Fibroblast of mammary gland (primary cell): ENCODE measurements around the gene CDK7.
A peak's percentile ranks its signal among the peaks of the same experiment; 100 is the strongest.
"Not testable (repeated sequence)": the region's sequence is repeated elsewhere in the genome, so short reads cannot be mapped to it uniquely, and the experiment has no call there.

ENCODE experiments used
- DNase-seq: peaks from one replicate; pipeline ENCODE4 v3.0.0-alpha.2; 2010; ENCODE audit warnings: low read depth
- H3K4me3 ChIP-seq: 2 replicates; pipeline ENCODE4 v1.5.1; 2011; ENCODE audit warnings: low read depth, mild to moderate bottlenecking, low read length, moderate library complexity; ENCODE audit not compliant: control insufficient read depth
- CTCF ChIP-seq: conservative IDR thresholded peaks from 2 replicates; pipeline ENCODE4 v1.5.1; 2011; ENCODE audit warnings: low read depth, low read length, inconsistent platforms; ENCODE audit not compliant: control insufficient read depth, insufficient read depth

CDK7 gene

GRCh38 chr5:69219939-69220338 is 14.7 kb upstream of the CDK7 start:
- no peak for DNase-seq
- no peak for TF ChIP-seq CTCF
- H3K4me3 ChIP-seq, result no peak overlapping the region

GRCh38 chr5:69220371-69220770 is 14.3 kb upstream of the CDK7 start:
- not testable (repeated sequence) for DNase-seq, H3K4me3 ChIP-seq

- H3K4me3 ChIP-seq, DNase-seq: not testable (repeated sequence)
Observed at GRCh38 chr5:69220833-69221232, 13.9 kb upstream of the CDK7 start.

- DNase-seq, result no peak
- no peak overlapping the region for H3K4me3 ChIP-seq
- TF ChIP-seq CTCF, result no peak
Observed at GRCh38 chr5:69224520-69224919, 10.2 kb upstream of the CDK7 start.

- no peak for TF ChIP-seq CTCF
- DNase-seq, result no peak
- H3K4me3 ChIP-seq, result no peak overlapping the region
Observed at GRCh38 chr5:69225860-69226259, 8.8 kb upstream of the CDK7 start.

- H3K4me3 ChIP-seq, result no peak overlapping the region
- DNase-seq, result no peak
- no peak for TF ChIP-seq CTCF
Observed at GRCh38 chr5:69230181-69230580, 4.5 kb upstream of the CDK7 start.

- DNase-seq, result no peak
- no peak overlapping the region for H3K4me3 ChIP-seq
- no peak for TF ChIP-seq CTCF
Observed at GRCh38 chr5:69231281-69231680, 3.4 kb upstream of the CDK7 start.

- peak; percentile 39 for DNase-seq
- H3K4me3 ChIP-seq, result no peak overlapping the region
- no peak for TF ChIP-seq CTCF
Observed at GRCh38 chr5:69231851-69232250, 2.8 kb upstream of the CDK7 start.

- DNase-seq, H3K4me3 ChIP-seq: not testable (repeated sequence)
Observed at GRCh38 chr5:69236733-69237132, 2.0 kb downstream of the CDK7 start.
